ENCODE measurements around the gene ZNF442.
"Not testable (repeated sequence)": the region's sequence is repeated elsewhere in the genome, so short reads cannot be mapped to it uniquely, and the experiment has no call there.

The ZNF442 gene

GRCh38 chr19:12364391-12365235, 870 bp downstream of the ZNF442 start:
- H3K9ac ChIP-seq (ENCODE audit: low read depth in 1 of 2, low read length in 2 of 2): peak overlapping the region; percentile 79 to 86
- H3K27ac ChIP-seq (ENCODE audit: low read depth in 2 of 2, low read length in 2 of 2): peak overlapping the region; percentile 78 to 82
- no peaks in the 10 kb centered on the region for H3K36me3 ChIP-seq (ENCODE audit: control insufficient read depth in 2 of 2, insufficient read depth in 2 of 2, low read length in 2 of 2)
- H3K9me3 ChIP-seq (ENCODE audit: control insufficient read depth in 2 of 2, low read length in 2 of 2): no peaks in the 10 kb centered on the region
- peak overlapping the region; percentile 78 to 82 for H3K4me3 ChIP-seq (ENCODE audit: low read length in 2 of 2)
- peaks cover 0 to 7% of the 10 kb centered on the region in 2 donors for H3K4me1 ChIP-seq (ENCODE audit: control insufficient read depth in 2 of 2, insufficient read depth in 2 of 2, low read length in 2 of 2)
- no peaks in the 10 kb centered on the region for H3K27me3 ChIP-seq (ENCODE audit: control insufficient read depth in 2 of 2, insufficient read depth in 2 of 2, low read length in 2 of 2)

- H3K27me3 ChIP-seq (ENCODE audit: control insufficient read depth in 2 of 2, insufficient read depth in 2 of 2, low read length in 2 of 2); H3K27ac ChIP-seq (ENCODE audit: low read depth in 2 of 2, low read length in 2 of 2); H3K4me3 ChIP-seq (ENCODE audit: low read length in 2 of 2); H3K36me3 ChIP-seq (ENCODE audit: control insufficient read depth in 2 of 2, insufficient read depth in 2 of 2, low read length in 2 of 2); H3K4me1 ChIP-seq (ENCODE audit: control insufficient read depth in 2 of 2, insufficient read depth in 2 of 2, low read length in 2 of 2); H3K9me3 ChIP-seq (ENCODE audit: control insufficient read depth in 2 of 2, low read length in 2 of 2); H3K9ac ChIP-seq (ENCODE audit: low read depth in 1 of 2, low read length in 2 of 2): not testable (repeated sequence)
Observed at GRCh38 chr19:12362236-12362635, 3.2 kb downstream of the ZNF442 start.

- Histone ChIP-seq H3K9me3 (ENCODE audit: control insufficient read depth in 2 of 2, low read length in 2 of 2) (peaks cover 31 to 46% of the 10 kb centered on the region in 2 donors), H3K27ac (ENCODE audit: low read depth in 2 of 2, low read length in 2 of 2) (no peak overlapping the region), H3K4me1 (ENCODE audit: control insufficient read depth in 2 of 2, insufficient read depth in 2 of 2, low read length in 2 of 2) (no peaks in the 10 kb centered on the region), H3K4me3 (ENCODE audit: low read length in 2 of 2) (no peak overlapping the region), H3K27me3 (ENCODE audit: control insufficient read depth in 2 of 2, insufficient read depth in 2 of 2, low read length in 2 of 2) (no peaks in the 10 kb centered on the region), H3K36me3 (ENCODE audit: control insufficient read depth in 2 of 2, insufficient read depth in 2 of 2, low read length in 2 of 2) (peaks cover 12 to 14% of the 10 kb centered on the region in 2 donors), H3K9ac (ENCODE audit: low read depth in 1 of 2, low read length in 2 of 2) (no peak overlapping the region)
Observed at GRCh38 chr19:12353375-12353774, 12.1 kb downstream of the ZNF442 start.

GRCh38 chr19:12350890-12351197, 14.6 kb downstream of the ZNF442 start:
- Histone ChIP-seq H3K4me3 (ENCODE audit: low read length in 2 of 2) (no peak overlapping the region), H3K36me3 (ENCODE audit: control insufficient read depth in 2 of 2, insufficient read depth in 2 of 2, low read length in 2 of 2) (peaks cover 12 to 14% of the 10 kb centered on the region in 2 donors), H3K4me1 (ENCODE audit: control insufficient read depth in 2 of 2, insufficient read depth in 2 of 2, low read length in 2 of 2) (no peaks in the 10 kb centered on the region), H3K27me3 (ENCODE audit: control insufficient read depth in 2 of 2, insufficient read depth in 2 of 2, low read length in 2 of 2) (no peaks in the 10 kb centered on the region), H3K9me3 (ENCODE audit: control insufficient read depth in 2 of 2, low read length in 2 of 2) (peaks cover 33 to 57% of the 10 kb centered on the region in 2 donors), H3K9ac (ENCODE audit: low read depth in 1 of 2, low read length in 2 of 2) (no peak overlapping the region), H3K27ac (ENCODE audit: low read depth in 2 of 2, low read length in 2 of 2) (no peak overlapping the region)

- Histone ChIP-seq H3K9me3 (ENCODE audit: control insufficient read depth in 2 of 2, low read length in 2 of 2) (peaks cover 33 to 61% of the 10 kb centered on the region in 2 donors), H3K27me3 (ENCODE audit: control insufficient read depth in 2 of 2, insufficient read depth in 2 of 2, low read length in 2 of 2) (no peaks in the 10 kb centered on the region), H3K4me1 (ENCODE audit: control insufficient read depth in 2 of 2, insufficient read depth in 2 of 2, low read length in 2 of 2) (no peaks in the 10 kb centered on the region), H3K9ac (ENCODE audit: low read depth in 1 of 2, low read length in 2 of 2) (no peak overlapping the region), H3K27ac (ENCODE audit: low read depth in 2 of 2, low read length in 2 of 2) (no peak overlapping the region), H3K36me3 (ENCODE audit: control insufficient read depth in 2 of 2, insufficient read depth in 2 of 2, low read length in 2 of 2) (peaks cover 12 to 14% of the 10 kb centered on the region in 2 donors), H3K4me3 (ENCODE audit: low read length in 2 of 2) (peak overlapping the region in 1 of 2 donors; percentile 22)
Observed at GRCh38 chr19:12350185-12350889, 15.1 kb downstream of the ZNF442 start.

GRCh38 chr19:12346896-12347295, 18.6 kb downstream of the ZNF442 start:
- H3K4me1 ChIP-seq (ENCODE audit: control insufficient read depth in 2 of 2, insufficient read depth in 2 of 2, low read length in 2 of 2): no peaks in the 10 kb centered on the region
- peaks cover 12 to 14% of the 10 kb centered on the region in 2 donors for H3K36me3 ChIP-seq (ENCODE audit: control insufficient read depth in 2 of 2, insufficient read depth in 2 of 2, low read length in 2 of 2)
- no peak overlapping the region for H3K9ac ChIP-seq (ENCODE audit: low read depth in 1 of 2, low read length in 2 of 2)
- H3K27ac ChIP-seq (ENCODE audit: low read depth in 2 of 2, low read length in 2 of 2): no peak overlapping the region
- H3K4me3 ChIP-seq (ENCODE audit: low read length in 2 of 2): no peak overlapping the region
- no peaks in the 10 kb centered on the region for H3K27me3 ChIP-seq (ENCODE audit: control insufficient read depth in 2 of 2, insufficient read depth in 2 of 2, low read length in 2 of 2)
- peaks cover 27 to 46% of the 10 kb centered on the region in 2 donors for H3K9me3 ChIP-seq (ENCODE audit: control insufficient read depth in 2 of 2, low read length in 2 of 2)

GRCh38 chr19:12345197-12345596, 20.3 kb downstream of the ZNF442 start:
- H3K27ac ChIP-seq (ENCODE audit: low read depth in 2 of 2, low read length in 2 of 2): no peak overlapping the region
- H3K27me3 ChIP-seq (ENCODE audit: control insufficient read depth in 2 of 2, insufficient read depth in 2 of 2, low read length in 2 of 2): no peaks in the 10 kb centered on the region
- peaks cover 3 to 4% of the 10 kb centered on the region in 2 donors for H3K36me3 ChIP-seq (ENCODE audit: control insufficient read depth in 2 of 2, insufficient read depth in 2 of 2, low read length in 2 of 2)
- H3K9me3 ChIP-seq (ENCODE audit: control insufficient read depth in 2 of 2, low read length in 2 of 2): peaks cover 18 to 30% of the 10 kb centered on the region in 2 donors
- no peak overlapping the region for H3K9ac ChIP-seq (ENCODE audit: low read depth in 1 of 2, low read length in 2 of 2)
- no peak overlapping the region for H3K4me3 ChIP-seq (ENCODE audit: low read length in 2 of 2)
- no peaks in the 10 kb centered on the region for H3K4me1 ChIP-seq (ENCODE audit: control insufficient read depth in 2 of 2, insufficient read depth in 2 of 2, low read length in 2 of 2)

- Histone ChIP-seq H3K27me3 (ENCODE audit: control insufficient read depth in 2 of 2, insufficient read depth in 2 of 2, low read length in 2 of 2) (no peaks in the 10 kb centered on the region), H3K9me3 (ENCODE audit: control insufficient read depth in 2 of 2, low read length in 2 of 2) (no peaks in the 10 kb centered on the region), H3K4me3 (ENCODE audit: low read length in 2 of 2) (peak within 1 kb of the TSS; percentile 91 to 92), H3K4me1 (ENCODE audit: control insufficient read depth in 2 of 2, insufficient read depth in 2 of 2, low read length in 2 of 2) (peaks cover 14 to 24% of the 10 kb centered on the region in 2 donors), H3K36me3 (ENCODE audit: control insufficient read depth in 2 of 2, insufficient read depth in 2 of 2, low read length in 2 of 2) (no peaks in the 10 kb centered on the region), H3K9ac (ENCODE audit: low read depth in 1 of 2, low read length in 2 of 2) (peak within 1 kb of the TSS; percentile 93 to 95), H3K27ac (ENCODE audit: low read depth in 2 of 2, low read length in 2 of 2) (peak within 1 kb of the TSS; percentile 93 to 94)
Observed at GRCh38 chr19:12333162-12334159, 32.0 kb downstream of the ZNF442 start, which contains the start of gene ZNF563. ZNF563 (minus strand) TSS chr19:12333633; CDS start chr19:12333482, 151 bp downstream.

GRCh38 chr19:12331211-12331941, 34.1 kb downstream of the ZNF442 start:
- Histone ChIP-seq H3K4me3 (ENCODE audit: low read length in 2 of 2) (no peak overlapping the region), H3K9ac (ENCODE audit: low read depth in 1 of 2, low read length in 2 of 2) (no peak overlapping the region), H3K27ac (ENCODE audit: low read depth in 2 of 2, low read length in 2 of 2) (no peak overlapping the region), H3K27me3 (ENCODE audit: control insufficient read depth in 2 of 2, insufficient read depth in 2 of 2, low read length in 2 of 2) (no peaks in the 10 kb centered on the region), H3K4me1 (ENCODE audit: control insufficient read depth in 2 of 2, insufficient read depth in 2 of 2, low read length in 2 of 2) (peaks cover 14 to 24% of the 10 kb centered on the region in 2 donors), H3K36me3 (ENCODE audit: control insufficient read depth in 2 of 2, insufficient read depth in 2 of 2, low read length in 2 of 2) (no peaks in the 10 kb centered on the region), H3K9me3 (ENCODE audit: control insufficient read depth in 2 of 2, low read length in 2 of 2) (no peaks in the 10 kb centered on the region)

Data from mucosa of rectum (tissue), 2 donors.